GM18909 (cell line): ENCODE results near the gene ATXN10.

Experiments used
- ATAC-seq: cut with Tn5 transposase; IDR thresholded peaks from one replicate; pipeline ENCODE4 v1.9.1; 2021; ENCODE audit warnings: mild to moderate bottlenecking; ENCODE audit not compliant: unreplicated experiment, poor library complexity

The ATXN10 gene

GRCh38 chr22:45744442-45744841 is 72.8 kb downstream of the ATXN10 start:
- no peak for ATAC-seq

DNA sequence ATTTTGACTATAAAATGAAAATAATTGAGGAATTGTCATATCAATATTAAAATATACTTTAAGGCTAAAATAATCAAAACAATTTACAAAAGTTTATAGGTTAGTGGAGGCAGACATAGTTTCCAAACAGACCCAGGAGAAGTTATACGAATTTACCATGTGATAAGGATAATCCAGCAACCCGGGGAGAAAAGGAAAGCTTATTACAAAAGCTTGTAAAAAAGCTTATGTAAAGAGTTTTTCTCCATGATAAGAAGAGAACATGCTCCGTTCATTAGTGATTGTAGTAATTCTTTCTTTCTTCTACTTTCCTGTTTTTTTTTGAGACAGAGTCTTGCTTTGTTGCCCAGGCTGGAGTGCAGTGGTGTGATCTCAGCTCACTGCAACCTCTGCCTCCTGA is 79.0 kb downstream of the ATXN10 start:
- no peak for ATAC-seq

DNA sequence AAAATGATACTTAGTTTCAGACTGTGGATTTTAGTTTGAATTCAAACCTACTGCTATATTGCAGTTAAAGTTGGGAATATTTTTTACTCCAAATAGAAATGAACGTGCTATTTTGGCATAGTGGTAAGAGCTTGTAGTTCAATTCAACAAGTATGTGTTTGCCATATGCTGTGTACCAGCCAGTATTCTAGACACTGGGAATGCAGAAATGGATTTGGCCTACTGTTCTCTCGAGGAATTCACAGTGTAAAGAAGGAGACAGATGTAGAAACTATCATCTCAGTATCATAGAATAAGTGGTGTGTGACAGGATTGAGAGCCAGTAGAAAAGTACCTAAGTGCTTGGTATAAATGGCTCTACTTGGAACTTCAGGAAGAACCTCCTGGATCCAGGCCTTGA is 80.4 kb downstream of the ATXN10 start:
- ATAC-seq: no peak

DNA sequence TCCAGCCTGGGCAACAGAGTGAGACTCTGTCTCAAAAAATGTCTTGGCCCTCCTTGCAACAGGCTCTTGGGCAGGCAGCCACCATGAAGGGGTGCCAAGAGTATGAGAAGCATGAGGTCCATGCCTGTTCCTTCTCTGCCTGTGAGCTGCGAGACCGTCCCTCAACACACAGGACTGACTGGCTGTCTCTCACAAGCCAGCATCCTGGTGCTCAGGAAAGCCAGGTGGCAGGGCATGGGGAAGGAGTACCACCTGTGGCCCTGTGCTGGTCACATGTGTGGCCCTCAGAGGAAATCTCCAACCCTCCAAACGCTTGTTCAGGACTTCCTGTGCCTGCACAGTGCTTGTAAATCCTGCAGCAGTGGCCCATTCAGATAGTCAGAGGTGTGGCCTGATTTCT is 83.2 kb downstream of the ATXN10 start:
- no peak for ATAC-seq

GRCh38 chr22:45756558-45756957 is 84.9 kb downstream of the ATXN10 start:
- ATAC-seq: no peak

GRCh38 chr22:45757068-45757467 is 85.4 kb downstream of the ATXN10 start:
- ATAC-seq: no peak

DNA sequence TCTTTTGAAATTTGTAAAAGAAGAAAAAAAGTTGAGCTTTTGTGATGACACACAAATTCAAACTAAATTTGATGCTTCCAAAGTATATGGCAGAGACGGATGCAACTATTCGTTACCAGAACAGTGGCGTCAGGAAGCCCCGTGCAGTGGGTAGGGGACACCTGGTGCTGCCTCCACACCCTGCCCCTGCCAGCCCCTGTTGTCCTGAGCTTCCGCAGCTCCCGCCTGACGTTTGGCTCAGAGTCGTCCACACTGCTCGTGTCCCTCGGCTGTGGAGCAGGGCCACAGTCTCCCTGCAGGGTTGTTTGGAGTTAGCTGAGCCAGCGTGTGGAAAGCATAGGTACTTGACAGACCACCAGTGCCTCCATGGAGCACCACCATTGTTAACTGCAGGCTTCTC is 86.3 kb downstream of the ATXN10 start:
- ATAC-seq: no peak

- no peak for ATAC-seq
Observed at GRCh38 chr22:45758603-45759002, 87.0 kb downstream of the ATXN10 start.

GRCh38 chr22:45760682-45761081 is 89.0 kb downstream of the ATXN10 start:
- ATAC-seq: no peak

GRCh38 chr22:45762545-45763235 is 91.1 kb downstream of the ATXN10 start:
- ATAC-seq: no peak

GRCh38 chr22:45763236-45763624 is 91.6 kb downstream of the ATXN10 start:
- ATAC-seq: no peak

DNA sequence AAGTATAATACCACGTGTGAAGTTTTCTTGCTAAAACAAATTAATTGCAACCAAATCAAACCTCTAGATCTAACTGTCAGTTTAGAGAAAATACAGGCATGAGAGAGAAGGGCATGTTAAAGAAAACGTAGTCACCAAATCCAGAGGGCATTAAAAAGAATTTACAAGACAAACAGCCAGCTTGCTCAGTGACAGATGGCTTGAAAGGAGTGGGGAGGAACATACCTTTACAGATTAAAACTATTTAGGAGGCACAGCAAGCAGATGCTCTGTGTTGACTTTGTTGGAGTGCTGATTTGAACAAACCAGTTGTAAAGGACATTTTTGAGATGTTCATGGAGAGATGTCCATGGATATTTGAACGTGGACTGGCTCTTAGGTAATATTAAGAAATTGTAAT is 96.9 kb downstream of the ATXN10 start:
- ATAC-seq: no peak

GRCh38 chr22:45769569-45770210 is 98.1 kb downstream of the ATXN10 start:
- no peak for ATAC-seq

DNA sequence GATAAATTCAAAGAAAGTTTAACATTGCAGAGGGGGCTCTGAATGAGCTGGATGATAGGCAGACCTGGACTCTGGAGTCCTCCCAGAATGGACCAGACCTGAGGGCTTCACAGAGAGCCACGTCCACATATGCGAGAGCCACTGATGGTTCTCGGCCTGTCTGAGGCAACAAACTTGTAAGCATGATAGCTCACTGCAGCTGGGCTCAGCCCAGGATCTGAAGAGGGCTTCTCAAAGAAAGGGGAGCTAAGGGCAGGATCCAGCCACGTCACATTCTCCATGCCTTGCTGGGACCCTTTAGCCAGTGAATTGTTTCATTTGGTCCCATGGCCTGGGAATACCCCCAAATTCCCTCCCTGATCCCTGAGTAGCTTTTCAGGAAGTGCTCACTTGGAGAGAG is 98.9 kb downstream of the ATXN10 start:
- no peak for ATAC-seq

DNA sequence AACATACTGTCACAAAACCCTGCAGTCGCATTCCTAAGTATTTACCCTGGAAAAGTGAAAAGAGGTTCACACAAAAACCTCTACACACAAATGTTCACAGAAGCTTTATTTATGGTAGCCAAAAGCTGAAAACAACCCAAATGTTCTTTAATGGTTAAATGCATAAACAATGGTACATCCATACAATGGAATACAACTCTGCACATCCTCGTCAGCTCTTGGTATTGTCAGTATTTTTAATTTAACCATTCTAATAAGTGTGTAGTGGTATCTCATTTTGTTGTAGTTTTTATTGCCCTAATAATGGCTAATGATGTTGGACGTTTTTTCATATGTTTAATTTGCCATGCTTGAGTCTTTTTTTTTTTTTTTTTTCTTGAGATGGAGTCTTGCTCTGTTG is 99.4 kb downstream of the ATXN10 start:
- ATAC-seq: no peak

GRCh38 chr22:45771711-45772110 is 100.1 kb downstream of the ATXN10 start:
- no peak for ATAC-seq

DNA sequence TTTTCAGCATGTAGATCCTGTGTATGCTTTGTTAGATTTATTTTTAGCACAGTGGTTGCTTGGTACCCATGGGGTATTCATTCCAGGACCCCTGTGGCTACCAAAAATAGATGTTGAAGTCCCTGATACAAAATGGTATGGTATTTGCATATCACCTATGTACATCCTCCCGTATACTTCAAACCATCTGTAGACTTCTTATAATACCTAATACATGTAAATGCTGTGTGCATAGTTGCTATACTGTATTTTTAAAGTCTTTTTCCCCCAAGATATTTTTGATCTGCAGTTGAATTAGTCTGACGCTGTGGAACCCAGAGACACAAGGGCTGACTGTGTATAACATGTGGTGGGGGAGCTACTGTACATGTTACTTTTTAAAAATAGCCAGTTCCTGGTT is 101.1 kb downstream of the ATXN10 start:
- no peak for ATAC-seq

DNA sequence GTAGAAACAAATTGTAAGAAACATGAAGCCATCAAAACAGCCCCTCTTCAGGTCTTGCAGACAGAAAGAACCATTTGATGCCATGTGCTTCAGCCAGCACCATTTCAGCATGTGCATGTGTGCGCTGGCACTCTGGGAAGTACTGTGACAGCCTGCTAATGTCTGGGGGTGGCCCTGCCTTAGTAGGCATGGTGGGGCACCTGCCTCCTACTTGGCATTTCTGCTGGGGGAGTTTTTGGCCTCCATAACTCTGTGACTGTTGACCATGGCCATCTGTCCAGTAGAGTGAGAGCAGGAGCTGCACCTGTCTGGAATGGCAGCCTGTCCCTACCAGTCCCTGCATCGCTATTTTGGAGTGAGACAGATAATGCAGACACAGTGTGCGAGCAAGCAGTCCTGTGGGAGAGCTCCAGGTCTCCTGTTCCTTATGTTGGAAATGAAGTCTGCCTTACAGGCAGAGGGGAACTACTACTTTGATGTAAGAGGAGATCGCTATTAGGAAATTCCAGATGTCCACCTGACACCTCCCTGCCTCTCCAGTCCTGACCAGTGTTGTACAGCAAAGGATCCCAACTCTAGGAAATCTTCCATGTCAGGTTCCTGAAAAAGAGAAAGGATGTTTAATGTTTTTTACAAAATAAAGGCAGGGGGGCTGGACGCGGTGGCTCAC is 102.5 kb downstream of the ATXN10 start:
- no peak for ATAC-seq

DNA sequence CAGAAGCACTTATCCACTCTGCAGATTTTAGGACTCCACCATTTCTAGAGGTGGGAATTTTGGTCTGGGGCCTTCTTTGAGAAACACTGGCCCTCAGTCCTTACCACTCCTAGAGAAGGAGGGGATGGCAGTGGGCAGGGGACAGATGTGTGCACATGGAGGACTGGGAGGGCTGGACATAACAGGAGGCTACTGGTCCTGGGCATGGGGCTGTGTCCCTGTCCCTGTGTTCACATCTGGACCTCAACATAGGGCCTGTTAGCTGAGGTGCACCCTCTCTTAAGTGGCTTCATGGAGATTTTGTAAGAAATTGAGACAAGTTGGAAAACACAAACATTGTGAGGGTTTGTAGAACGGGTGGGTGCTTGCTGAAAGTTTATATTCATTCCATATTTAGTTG is 103.4 kb downstream of the ATXN10 start:
- no peak for ATAC-seq

DNA sequence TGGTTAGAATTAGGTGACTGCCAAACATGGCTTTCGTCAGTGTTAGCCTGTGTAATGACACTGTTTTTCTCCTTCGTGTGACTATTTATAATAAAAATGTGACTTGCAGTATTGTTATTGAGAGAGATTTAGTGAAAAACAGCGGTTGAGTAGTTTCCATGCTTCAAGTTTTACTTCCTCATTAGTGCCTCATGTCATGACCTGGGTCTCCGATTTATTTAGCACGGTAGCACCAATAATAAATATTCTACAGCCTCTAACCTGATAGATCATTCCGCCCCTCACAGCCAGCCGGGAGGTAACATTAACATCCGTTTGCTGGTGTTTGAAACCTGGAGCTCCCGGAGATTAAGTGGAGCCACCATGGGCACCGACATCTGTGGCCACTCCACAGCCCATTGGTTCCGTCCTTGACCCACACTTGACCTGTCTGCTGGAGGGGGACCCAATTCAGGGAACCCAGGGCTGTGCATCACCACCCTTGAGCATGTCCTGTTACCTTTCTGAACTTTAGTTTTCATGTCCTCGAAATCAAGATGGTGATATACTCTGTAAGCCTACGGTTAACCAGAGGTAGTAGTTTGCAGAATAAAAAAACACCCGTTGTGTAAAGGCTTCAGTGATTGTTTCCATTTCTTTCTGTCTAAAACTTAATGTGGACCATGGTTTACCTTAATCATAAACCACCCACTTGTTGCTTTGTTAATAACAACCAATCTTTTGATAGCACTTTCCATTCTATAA is 104.1 kb downstream of the ATXN10 start:
- ATAC-seq: peak; percentile 75

- ATAC-seq: peak; percentile 8
Observed at GRCh38 chr22:45776313-45776585, 104.6 kb downstream of the ATXN10 start.
